IMR-90 (cell line): Measurements from ENCODE around the gene PCYOX1L. TPM values are rescaled to one million over a fixed set of nuclear protein-coding genes. Genes with fewer than 3 reads are reported as not detected.

Experiments
- ATAC-seq: fragments of 200-7000 bp; cut with Tn5 transposase; 2 replicates; pipeline ENCODE4 v1.9.1; 2020; ENCODE audit warnings: low read depth, mild to moderate bottlenecking, moderate library complexity
- BruUV-seq: library from RNA; stranded (reverse); fragments of 400-500 nt; replicated peaks from 2 replicates; lab custom pipeline; 2021; lab: Mats Ljungman, UMichigan
- CTCF ChIA-PET: fragments of 300-600 bp; formaldehyde crosslinking; extraction: SDS; loops from one replicate; lab custom pipeline; 2021; ENCODE audit warnings: antibody characterized with exemption; lab: Yijun Ruan, JAX
- POLR2A ChIA-PET: fragments of 300-600 bp; sonication (Branson Sonifier 250); formaldehyde crosslinking; loops from one replicate; lab custom pipeline; 2022; ENCODE audit warnings: antibody characterized with exemption; ENCODE audit not compliant: unreplicated experiment; lab: Charles Lee
- DNase-seq: peaks from one replicate; pipeline ENCODE4 v3.0.0; 2013
- H2AFZ ChIP-seq: replicated peaks from 2 replicates; pipeline ENCODE3; 2013; ENCODE audit warnings: low read length, mild to moderate bottlenecking; ENCODE audit not compliant: poor library complexity
- H2AK5ac ChIP-seq: 2 replicates; pipeline ENCODE4 v1.6.1; 2013; ENCODE audit warnings: low read depth, low read length, inconsistent platforms
- H2AK9ac ChIP-seq: replicated peaks from 2 replicates; pipeline ENCODE3; 2013; ENCODE audit warnings: mild to moderate bottlenecking, low read depth, low read length, moderate library complexity; ENCODE audit not compliant: poor library complexity
- H2BK120ac ChIP-seq: 2 replicates; pipeline ENCODE4 v1.6.1; 2013; ENCODE audit warnings: low read depth, low read length, inconsistent platforms
- H2BK15ac ChIP-seq: 3 replicates; pipeline ENCODE4 v1.6.1; 2013; ENCODE audit warnings: low read depth, low read length, inconsistent platforms
- H2BK20ac ChIP-seq: 2 replicates; pipeline ENCODE4 v1.6.1; 2013; ENCODE audit warnings: low read depth, mild to moderate bottlenecking, inconsistent platforms, low read length, moderate library complexity
- H2BK5ac ChIP-seq: 2 replicates; pipeline ENCODE4 v1.6.1; 2013; ENCODE audit warnings: mild to moderate bottlenecking, low read depth, low read length, inconsistent platforms; ENCODE audit not compliant: poor library complexity, severe bottlenecking
- H3K14ac ChIP-seq: replicated peaks from 2 replicates; pipeline ENCODE4 v1.6.1; 2013; ENCODE audit warnings: low read depth, low read length, inconsistent platforms
- H3K18ac ChIP-seq: 2 replicates; pipeline ENCODE4 v1.6.1; 2013; ENCODE audit warnings: low read depth, low read length, control low read depth
- H3K23ac ChIP-seq: 2 replicates; pipeline ENCODE4 v1.6.1; 2013; ENCODE audit warnings: low read depth, low read length, inconsistent platforms
- H3K27ac ChIP-seq: 2 replicates; pipeline ENCODE4 v1.5.1; 2013; ENCODE audit warnings: mild to moderate bottlenecking, control low read depth, low read length; ENCODE audit not compliant: insufficient read depth
- H3K27me3 ChIP-seq: 2 replicates; pipeline ENCODE4 v1.6.1; 2013; ENCODE audit warnings: low read length; ENCODE audit not compliant: control insufficient read depth, insufficient read depth
- H3K36me3 ChIP-seq: 2 replicates; pipeline ENCODE4 v1.6.1; 2013; ENCODE audit warnings: low read length, mixed read lengths; ENCODE audit not compliant: control insufficient read depth, insufficient read depth
- H3K4ac ChIP-seq: 2 replicates; pipeline ENCODE4 v1.6.1; 2013; ENCODE audit warnings: low read depth, low read length, inconsistent platforms
- H3K4me1 ChIP-seq: 2 replicates; pipeline ENCODE4 v1.6.1; 2013; ENCODE audit warnings: low read length, mixed read lengths; ENCODE audit not compliant: control insufficient read depth, insufficient read depth
- H3K4me2 ChIP-seq: 2 replicates; pipeline ENCODE4 v1.6.1; 2013; ENCODE audit warnings: low read depth, mild to moderate bottlenecking, control low read depth, low read length, moderate library complexity
- H3K4me3 ChIP-seq: 2 replicates; pipeline ENCODE4 v1.5.1; 2013; ENCODE audit warnings: low read depth, mild to moderate bottlenecking, control low read depth, low read length, moderate library complexity; ENCODE audit not compliant: insufficient read depth
- H3K56ac ChIP-seq: 2 replicates; pipeline ENCODE4 v1.6.1; 2013; ENCODE audit warnings: low read length, inconsistent platforms; ENCODE audit not compliant: insufficient read depth; ENCODE audit errors: extremely low read depth
- H3K79me1 ChIP-seq, 2 experiments: 2 replicates each; pipeline ENCODE4 v1.6.1; 2013; ENCODE audit warnings: low read length in 2 of 2, inconsistent platforms in 1 of 2, low read depth in 1 of 2
- H3K9ac ChIP-seq: 2 replicates; pipeline ENCODE4 v1.6.1; 2013; ENCODE audit warnings: low read depth, low read length, control low read depth
- H3K9me1 ChIP-seq: 2 replicates; pipeline ENCODE4 v1.6.1; 2013; ENCODE audit warnings: low read length, inconsistent platforms; ENCODE audit not compliant: insufficient read depth
- H3K9me3 ChIP-seq: 2 replicates; pipeline ENCODE4 v1.6.1; 2013; ENCODE audit warnings: low read length; ENCODE audit not compliant: control insufficient read depth, insufficient read depth
- H4K20me1 ChIP-seq: 2 replicates; pipeline ENCODE4 v1.6.1; 2013; ENCODE audit warnings: low read length, inconsistent platforms; ENCODE audit not compliant: insufficient read depth
- H4K5ac ChIP-seq: 2 replicates; pipeline ENCODE4 v1.6.1; 2013; ENCODE audit warnings: mild to moderate bottlenecking, low read depth, low read length, control low read depth
- H4K8ac ChIP-seq, 2 experiments: 2 replicates each; pipeline ENCODE4 v1.6.1; 2013; ENCODE audit warnings: low read depth in 2 of 2, low read length in 2 of 2, control low read depth in 1 of 2, inconsistent platforms in 1 of 2
- H4K91ac ChIP-seq: 2 replicates; pipeline ENCODE4 v1.6.1; 2013; ENCODE audit warnings: low read depth, low read length, inconsistent platforms; ENCODE audit not compliant: insufficient read depth
- CEBPB ChIP-seq: IDR thresholded peaks from 2 replicates; pipeline ENCODE4 v1.6.1; 2012; ENCODE audit warnings: low read depth, low read length, improper control_type of control experiment
- CTCF ChIP-seq: conservative IDR thresholded peaks from 2 replicates; pipeline ENCODE4 v1.5.1; 2012; ENCODE audit warnings: mild to moderate bottlenecking, low read depth, low read length, improper control_type of control experiment
- POLR2A ChIP-seq: IDR thresholded peaks from 2 replicates; pipeline ENCODE4 v1.6.1; 2012; ENCODE audit warnings: mild to moderate bottlenecking, low read depth, low read length
- RCOR1 ChIP-seq: IDR thresholded peaks from 2 replicates; pipeline ENCODE4 v1.6.1; 2012; ENCODE audit warnings: mild to moderate bottlenecking, low read length, improper control_type of control experiment; ENCODE audit not compliant: insufficient replicate concordance
- SMC3 ChIP-seq: fragments of 150-350 bp; IDR thresholded peaks from 2 replicates; pipeline ENCODE4 v1.6.1; 2016; ENCODE audit warnings: low read depth, mild to moderate bottlenecking, antibody characterized with exemption, low read length, moderate library complexity
- WGBS, 2 experiments: methylation state at CpG; one replicate each; pipeline versions ENCODE4 v1.1.5 to v1.1.7; 2013; ENCODE audit warnings: missing lambda C conversion rate in 2 of 2; ENCODE audit not compliant: insufficient read length in 1 of 2; ENCODE audit errors: extremely low coverage in 2 of 2; 5-methylcytosine and 5-hydroxymethylcytosine counted together
- dilution Hi-C: fragments of 300-500 bp; cut with HindIII; formaldehyde crosslinking; loops from one replicate; pipeline ENCODE4 v1.14.3; 2018; ENCODE audit warnings: low sequenced_read_pairs; ENCODE audit not compliant: unreplicated experiment
- in situ Hi-C: fragments of 300-500 bp; cut with MboI; formaldehyde crosslinking; loops from 3 replicates; pipeline ENCODE4 v1.14.3; 2019; ENCODE audit warnings: low sequenced_read_pairs, inconsistent platforms, mixed read lengths
- intact Hi-C: fragments of 100-400 bp; cut with micrococcal nuclease; formaldehyde crosslinking; loops from 2 replicates; pipeline ENCODE4 v1.10.0; 2022
- polyA plus RNA-seq, 3 experiments: library from polyadenylated mRNA; depleted of rRNA; stranded (reverse); fragments of >200 nt; gene quantifications; 2 replicates each; pipeline ENCODE4 v1.2.3, GENCODE V29; 2012; ENCODE audit warnings: low replicate concordance in 1 of 3
- total RNA-seq: library from RNA; depleted of rRNA; stranded (reverse); fragments of >200 nt; gene quantifications from 2 replicates; pipeline ENCODE4 v1.2.3, GENCODE V29; 2012

The PCYOX1L gene
- total and polyA plus RNA-seq, 2 of the 4 experiments (the other 2 are of a cell fraction): 7.0 to 14.3 TPM

GRCh38 chr5:149360272-149360671 is 2.4 kb downstream of the PCYOX1L start:
- ATAC-seq (no peak), DNase-seq (no peak)
- H3K23ac ChIP-seq: no peak overlapping the region
- H2AK9ac ChIP-seq: no peak overlapping the region
- peaks cover 0 to 14% of the 10 kb centered on the region in 2 experiments; a peak in 1 of 4 replicates for H3K79me1 ChIP-seq
- H3K27ac ChIP-seq: no peak overlapping the region
- no peak overlapping the region for H2AK5ac ChIP-seq
- no CpG with 5 or more reads among the region's 1 CpG for WGBS, 2 experiments
- no peak overlapping the region for H2BK20ac ChIP-seq
- no peak overlapping the region for H4K5ac ChIP-seq
- ChIA-PET CTCF (interaction anchor here (0.8 kb wide), 1 partner anchor 74 kb away, joined by 3 read pairs; no protein-coding TSS in a partner anchor), POLR2A (no interaction called here)
- H3K56ac ChIP-seq: no peak overlapping the region
- H4K20me1 ChIP-seq: no peaks in the 10 kb centered on the region
- no peaks in the 10 kb centered on the region for H3K4me1 ChIP-seq
- H2BK5ac ChIP-seq: no peak overlapping the region
- H4K8ac ChIP-seq: no peak overlapping the region
- no peak overlapping the region for H4K91ac ChIP-seq
- H2BK120ac ChIP-seq: no peak overlapping the region
- peaks cover 3% of the 10 kb centered on the region; the same call in 1 of the 2 replicates for H3K36me3 ChIP-seq
- H3K9me3 ChIP-seq: no peaks in the 10 kb centered on the region
- H2AFZ ChIP-seq: no peak overlapping the region
- H3K18ac ChIP-seq: no peak overlapping the region
- no peak overlapping the region for H3K4me3 ChIP-seq
- H3K27me3 ChIP-seq: no peaks in the 10 kb centered on the region
- no peak overlapping the region for H3K9ac ChIP-seq
- no peak overlapping the region for H2BK15ac ChIP-seq
- dilution Hi-C loops (no loop called here), intact Hi-C loops (no loop called here), in situ Hi-C loops (no loop called here)
- H3K4me2 ChIP-seq: no peak overlapping the region
- H3K4ac ChIP-seq: no peak overlapping the region
- no TSS peak for BruUV-seq
- H3K9me1 ChIP-seq: peaks cover 3% of the 10 kb centered on the region
- TF ChIP-seq SMC3: no peak
- TF ChIP-seq RCOR1: no peak
- no peak for TF ChIP-seq CTCF
- no peak for TF ChIP-seq CEBPB
- no peak for TF ChIP-seq POLR2A
- H3K14ac ChIP-seq: no peak overlapping the region
